HepG2 (cell line): ENCODE data around the gene AUH. TPM values are rescaled to one million over a fixed set of nuclear protein-coding genes. Genes with fewer than 3 reads are reported as not detected.
A peak's percentile ranks its signal among the peaks of the same experiment; 100 is the strongest.

Experiments
- GMEB1 ChIP-seq: sonication (generic); formaldehyde crosslinking; IDR thresholded peaks from 2 replicates; pipeline ENCODE4 v1.5.1; 2020; ENCODE audit warnings: missing genetic modification reagents, mild to moderate bottlenecking, borderline replicate concordance
- KLF9 ChIP-seq: IDR thresholded peaks from 2 replicates; pipeline ENCODE4 v1.6.1; 2016; ENCODE audit warnings: low read depth
- KMT2B ChIP-seq: IDR thresholded peaks from 2 replicates; pipeline ENCODE4 v1.6.1; 2016; ENCODE audit warnings: missing genetic modification reagents, missing compliant biosample characterization
- SALL2 ChIP-seq: sonication (generic); formaldehyde crosslinking; IDR thresholded peaks from 2 replicates; pipeline ENCODE4 v1.8.1; 2023; ENCODE audit warnings: mild to moderate bottlenecking, missing genetic modification reagents, inconsistent platforms
- ZBTB2 ChIP-seq: sonication (generic); formaldehyde crosslinking; IDR thresholded peaks from 2 replicates; pipeline ENCODE4 v1.8.0; 2022; ENCODE audit warnings: low read depth, missing genetic modification reagents
- ZBTB49 ChIP-seq: sonication (generic); formaldehyde crosslinking; IDR thresholded peaks from 2 replicates; pipeline ENCODE4 v1.4.0; 2020; ENCODE audit warnings: missing genetic modification reagents, borderline replicate concordance
- ZC3H13 ChIP-seq: sonication (generic); formaldehyde crosslinking; IDR thresholded peaks from 2 replicates; pipeline ENCODE4 v1.8.1; 2023; ENCODE audit warnings: mild to moderate bottlenecking, missing genetic modification reagents, moderate library complexity
- ZNF274 ChIP-seq: sonication (generic); formaldehyde crosslinking; IDR thresholded peaks from 2 replicates; pipeline ENCODE4 v1.5.1; 2020; ENCODE audit warnings: mild to moderate bottlenecking, missing genetic modification reagents
- ZNF589 ChIP-seq: sonication (generic); formaldehyde crosslinking; conservative IDR thresholded peaks from 2 replicates; pipeline ENCODE4 v1.8.0; 2022; ENCODE audit warnings: mild to moderate bottlenecking, moderate library complexity, missing genetic modification reagents
- ZNF703 ChIP-seq: sonication (generic); formaldehyde crosslinking; IDR thresholded peaks from 2 replicates; pipeline ENCODE4 v1.5.1; 2020; ENCODE audit warnings: missing genetic modification reagents, mild to moderate bottlenecking, moderate library complexity, borderline replicate concordance
- ZNF768 ChIP-seq: sonication (generic); formaldehyde crosslinking; IDR thresholded peaks from 2 replicates; pipeline ENCODE4 v1.4.0; 2020; ENCODE audit warnings: missing genetic modification reagents
- ZNF773 ChIP-seq: sonication (generic); formaldehyde crosslinking; IDR thresholded peaks from 2 replicates; pipeline ENCODE4 v1.4.0; 2020; ENCODE audit warnings: missing genetic modification reagents, borderline replicate concordance
- polyA plus RNA-seq, 8 experiments: library from polyadenylated mRNA; depleted of rRNA in 3 of 8; stranded (reverse) in 7 of 8; unstranded in 1 of 8; fragments of >200 nt; fragmentation: Illumina TruSeq in 4 of 8; extraction: Trizol in 4 of 8; gene quantifications; 2 replicates each; pipeline versions ENCODE4 v1.2.1 to v1.2.3, GENCODE V29; 2011 to 2016; ENCODE audit warnings: low read depth in 4 of 8, missing spikeins in 1 of 8, mixed read lengths in 1 of 8; ENCODE audit not compliant: insufficient read depth in 1 of 8
- total RNA-seq, 5 experiments: library from RNA; depleted of rRNA; stranded (reverse); fragments of >200 nt; fragmentation: Illumina TruSeq; extraction: Trizol; gene quantifications; 2 replicates each; pipeline ENCODE4 v1.2.3, GENCODE V29; 2016; ENCODE audit warnings: low read depth in 1 of 5
- TF ChIP-seq, protein P1 (sequence below): sonication (generic); formaldehyde crosslinking; IDR thresholded peaks from 2 replicates; pipeline ENCODE4 v1.5.0; 2020; ENCODE audit warnings: missing genetic modification reagents
- TF ChIP-seq, protein P2 (sequence below): sonication (generic); formaldehyde crosslinking; conservative IDR thresholded peaks from 2 replicates; pipeline ENCODE4 v1.8.0; 2022; ENCODE audit warnings: missing genetic modification reagents
- TF ChIP-seq, protein P3 (sequence below): sonication (generic); formaldehyde crosslinking; IDR thresholded peaks from 2 replicates; pipeline ENCODE4 v1.5.0; 2020; ENCODE audit warnings: mild to moderate bottlenecking, missing genetic modification reagents, moderate library complexity

The AUH gene
- total and polyA plus RNA-seq, 2 of the 13 experiments (the other 11 are each of a cell fraction or from before 2014, with no cell fraction given) = 25.8 to 31.9 TPM

DNA sequence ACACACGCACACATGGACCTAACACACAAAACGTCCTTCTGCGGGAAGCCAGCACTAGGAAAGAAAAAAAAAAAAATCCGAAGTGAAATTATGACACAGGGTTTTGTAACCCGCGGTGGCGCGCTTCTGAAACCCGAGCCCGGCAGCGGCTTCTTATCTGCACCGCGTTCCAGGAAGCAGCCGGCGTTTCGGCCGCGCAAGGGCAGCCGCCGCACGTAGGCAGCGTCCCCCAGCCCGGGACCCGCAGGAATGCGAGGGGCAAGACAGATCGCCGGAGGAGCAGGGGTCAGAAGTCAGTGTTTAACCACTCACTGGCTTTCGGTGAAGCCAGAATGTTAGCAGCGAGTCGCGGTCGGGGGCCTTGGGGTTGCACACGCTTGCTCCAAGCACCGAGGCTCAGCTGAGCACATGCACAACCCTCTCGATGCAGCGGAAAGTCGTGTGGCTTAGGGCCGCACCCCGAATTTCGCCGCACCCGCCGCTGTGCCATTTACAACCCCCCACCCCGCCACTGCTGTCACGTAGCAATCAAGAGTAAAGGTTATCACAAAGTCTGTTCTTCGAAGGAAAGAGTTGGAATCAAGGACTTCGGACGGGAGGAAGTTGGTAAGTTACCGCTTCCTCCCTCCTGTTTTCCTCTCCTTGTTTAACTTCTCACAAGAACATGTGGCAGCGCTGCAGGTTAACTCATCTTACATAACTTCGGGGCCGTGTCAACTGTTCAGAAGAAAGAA is 167.9 kb downstream of the AUH start (continued):
- TF ChIP-seq, protein P1, sequence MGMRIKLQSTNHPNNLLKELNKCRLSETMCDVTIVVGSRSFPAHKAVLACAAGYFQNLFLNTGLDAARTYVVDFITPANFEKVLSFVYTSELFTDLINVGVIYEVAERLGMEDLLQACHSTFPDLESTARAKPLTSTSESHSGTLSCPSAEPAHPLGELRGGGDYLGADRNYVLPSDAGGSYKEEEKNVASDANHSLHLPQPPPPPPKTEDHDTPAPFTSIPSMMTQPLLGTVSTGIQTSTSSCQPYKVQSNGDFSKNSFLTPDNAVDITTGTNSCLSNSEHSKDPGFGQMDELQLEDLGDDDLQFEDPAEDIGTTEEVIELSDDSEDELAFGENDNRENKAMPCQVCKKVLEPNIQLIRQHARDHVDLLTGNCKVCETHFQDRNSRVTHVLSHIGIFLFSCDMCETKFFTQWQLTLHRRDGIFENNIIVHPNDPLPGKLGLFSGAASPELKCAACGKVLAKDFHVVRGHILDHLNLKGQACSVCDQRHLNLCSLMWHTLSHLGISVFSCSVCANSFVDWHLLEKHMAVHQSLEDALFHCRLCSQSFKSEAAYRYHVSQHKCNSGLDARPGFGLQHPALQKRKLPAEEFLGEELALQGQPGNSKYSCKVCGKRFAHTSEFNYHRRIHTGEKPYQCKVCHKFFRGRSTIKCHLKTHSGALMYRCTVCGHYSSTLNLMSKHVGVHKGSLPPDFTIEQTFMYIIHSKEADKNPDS (CRISPR knock-in tag) = 0 out of 2 replicates have a peak, but pooled peaks have one; percentile 78
- peak; percentile 13; the same call in 1 of the 2 replicates for TF ChIP-seq KLF9 (CRISPR knock-in tag)
- peak; percentile 96 for TF ChIP-seq ZC3H13 (CRISPR knock-in tag)
- peak; percentile 90 for TF ChIP-seq ZBTB2 (CRISPR knock-in tag)
- peak; percentile 92 for TF ChIP-seq ZNF773 (CRISPR knock-in tag)
- peak; percentile 97 for TF ChIP-seq ZNF589 (CRISPR knock-in tag)
- TF ChIP-seq, protein P2, sequence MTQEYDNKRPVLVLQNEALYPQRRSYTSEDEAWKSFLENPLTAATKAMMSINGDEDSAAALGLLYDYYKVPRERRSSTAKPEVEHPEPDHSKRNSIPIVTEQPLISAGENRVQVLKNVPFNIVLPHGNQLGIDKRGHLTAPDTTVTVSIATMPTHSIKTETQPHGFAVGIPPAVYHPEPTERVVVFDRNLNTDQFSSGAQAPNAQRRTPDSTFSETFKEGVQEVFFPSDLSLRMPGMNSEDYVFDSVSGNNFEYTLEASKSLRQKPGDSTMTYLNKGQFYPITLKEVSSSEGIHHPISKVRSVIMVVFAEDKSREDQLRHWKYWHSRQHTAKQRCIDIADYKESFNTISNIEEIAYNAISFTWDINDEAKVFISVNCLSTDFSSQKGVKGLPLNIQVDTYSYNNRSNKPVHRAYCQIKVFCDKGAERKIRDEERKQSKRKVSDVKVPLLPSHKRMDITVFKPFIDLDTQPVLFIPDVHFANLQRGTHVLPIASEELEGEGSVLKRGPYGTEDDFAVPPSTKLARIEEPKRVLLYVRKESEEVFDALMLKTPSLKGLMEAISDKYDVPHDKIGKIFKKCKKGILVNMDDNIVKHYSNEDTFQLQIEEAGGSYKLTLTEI (CRISPR knock-in tag) = no peak
- TF ChIP-seq ZBTB49 (CRISPR knock-in tag) = peak; percentile 61; the same call in 1 of the 2 replicates
- TF ChIP-seq, protein P3, sequence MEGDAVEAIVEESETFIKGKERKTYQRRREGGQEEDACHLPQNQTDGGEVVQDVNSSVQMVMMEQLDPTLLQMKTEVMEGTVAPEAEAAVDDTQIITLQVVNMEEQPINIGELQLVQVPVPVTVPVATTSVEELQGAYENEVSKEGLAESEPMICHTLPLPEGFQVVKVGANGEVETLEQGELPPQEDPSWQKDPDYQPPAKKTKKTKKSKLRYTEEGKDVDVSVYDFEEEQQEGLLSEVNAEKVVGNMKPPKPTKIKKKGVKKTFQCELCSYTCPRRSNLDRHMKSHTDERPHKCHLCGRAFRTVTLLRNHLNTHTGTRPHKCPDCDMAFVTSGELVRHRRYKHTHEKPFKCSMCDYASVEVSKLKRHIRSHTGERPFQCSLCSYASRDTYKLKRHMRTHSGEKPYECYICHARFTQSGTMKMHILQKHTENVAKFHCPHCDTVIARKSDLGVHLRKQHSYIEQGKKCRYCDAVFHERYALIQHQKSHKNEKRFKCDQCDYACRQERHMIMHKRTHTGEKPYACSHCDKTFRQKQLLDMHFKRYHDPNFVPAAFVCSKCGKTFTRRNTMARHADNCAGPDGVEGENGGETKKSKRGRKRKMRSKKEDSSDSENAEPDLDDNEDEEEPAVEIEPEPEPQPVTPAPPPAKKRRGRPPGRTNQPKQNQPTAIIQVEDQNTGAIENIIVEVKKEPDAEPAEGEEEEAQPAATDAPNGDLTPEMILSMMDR = peak; percentile 42
- TF ChIP-seq ZNF768 (CRISPR knock-in tag) = peak; percentile 82; the same call in 1 of the 2 replicates
- peak; percentile 74 for TF ChIP-seq GMEB1 (CRISPR knock-in tag)
- TF ChIP-seq SALL2 (CRISPR knock-in tag) = peak; percentile 93
- peak; percentile 89 for TF ChIP-seq ZNF703 (CRISPR knock-in tag)
- no peak; the same call in 1 of the 2 replicates for TF ChIP-seq KMT2B (CRISPR knock-in tag)
- TF ChIP-seq ZNF274 (CRISPR knock-in tag) = peak; percentile 87
